ENCODE measurements around the gene SLC9A8.

SLC9A8 gene

GRCh38 chr20:49916146-49917002 lies 103.7 kb downstream of the SLC9A8 start:
- Histone ChIP-seq H3K9me3 (ENCODE audit: control insufficient read depth, insufficient read depth, low read depth, low read length) (no peaks in the 10 kb centered on the region), H3K36me3 (ENCODE audit: control insufficient read depth in 2 of 2, insufficient read depth in 1 of 2, low read length in 2 of 2) (peaks cover 0 to 4% of the 10 kb centered on the region in 2 experiments; a peak in 1 of 3 replicates), H3K27ac (ENCODE audit: extremely low read depth, low read depth, low read length) (peak overlapping the region; percentile 99; the same call in 1 of the 2 replicates), H3K4me3 (ENCODE audit: low read depth, low read length) (peak overlapping the region; percentile 99), H3K4me1 (ENCODE audit: control insufficient read depth, insufficient read depth, low read length) (no peaks in the 10 kb centered on the region)
- ChIA-PET CTCF (interaction anchor here (0.5 to 1.6 kb wide), 9 partner anchors 9 to 666 kb away, joined by 3 to 6 read pairs (median 5); no protein-coding TSS in a partner anchor), POLR2A (interaction anchor here (0.5 to 2.0 kb wide), 9 partner anchors 10 to 368 kb away, joined by 3 to 11 read pairs (median 3); partner anchors contain the start of gene RNF114)
- TF ChIP-seq ZNF664 (tag by site-specific recombination; IDR thresholded peaks at IDR 0.05) (no peak), SP3 (tag by site-specific recombination; IDR thresholded peaks at IDR 0.05) (no peak), PRDM10 (tag by site-specific recombination; IDR thresholded peaks at IDR 0.05) (0 out of 2 replicates have a peak, but pooled peaks have one; percentile 24), REST (tag by site-specific recombination; IDR thresholded peaks at IDR 0.05) (peak; percentile 29; the same call in 1 of the 2 replicates), OSR2 (tag by site-specific recombination; IDR thresholded peaks at IDR 0.05) (peak; percentile 38; the same call in 1 of the 2 replicates)
- TF ChIP-seq, protein P1, sequence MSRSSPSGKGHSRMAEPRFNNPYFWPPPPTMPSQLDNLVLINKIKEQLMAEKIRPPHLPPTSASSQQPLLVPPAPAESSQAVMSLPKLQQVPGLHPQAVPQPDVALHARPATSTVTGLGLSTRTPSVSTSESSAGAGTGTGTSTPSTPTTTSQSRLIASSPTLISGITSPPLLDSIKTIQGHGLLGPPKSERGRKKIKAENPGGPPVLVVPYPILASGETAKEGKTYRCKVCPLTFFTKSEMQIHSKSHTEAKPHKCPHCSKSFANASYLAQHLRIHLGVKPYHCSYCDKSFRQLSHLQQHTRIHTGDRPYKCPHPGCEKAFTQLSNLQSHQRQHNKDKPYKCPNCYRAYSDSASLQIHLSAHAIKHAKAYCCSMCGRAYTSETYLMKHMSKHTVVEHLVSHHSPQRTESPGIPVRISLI (tag by site-specific recombination; IDR thresholded peaks at IDR 0.05): peak; percentile 73

DNA sequence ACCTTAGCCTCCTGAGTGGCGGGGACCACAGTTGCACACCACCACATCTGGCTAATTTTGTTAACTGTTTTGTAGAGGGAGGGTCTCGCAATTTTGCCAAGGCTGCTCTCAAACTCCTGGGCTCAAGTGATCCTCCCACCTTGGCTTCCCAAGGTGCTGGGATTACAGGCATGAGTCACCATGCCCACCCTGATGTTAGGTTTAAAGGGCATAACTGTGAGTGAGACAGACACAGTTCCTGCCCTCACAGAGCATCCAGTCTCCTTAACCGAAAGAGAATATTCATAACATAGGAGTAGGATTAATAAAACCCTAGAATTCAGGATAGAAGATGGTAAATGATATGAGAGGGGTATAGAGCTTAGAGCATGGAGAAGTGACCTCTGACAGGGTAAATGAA lies 105.8 kb downstream of the SLC9A8 start:
- no peaks in the 10 kb centered on the region for H3K9me3 ChIP-seq (ENCODE audit: control insufficient read depth, insufficient read depth, low read depth, low read length)
- peaks cover 0 to 1% of the 10 kb centered on the region in 2 experiments; a peak in 1 of 3 replicates for H3K36me3 ChIP-seq (ENCODE audit: control insufficient read depth in 2 of 2, insufficient read depth in 1 of 2, low read length in 2 of 2)
- no peak overlapping the region for H3K4me3 ChIP-seq (ENCODE audit: low read depth, low read length)
- TF ChIP-seq YY1 (tag by site-specific recombination; IDR thresholded peaks at IDR 0.05) (no peak), ZSCAN30 (tag by site-specific recombination; IDR thresholded peaks at IDR 0.05) (no peak), ZNF202 (tag by site-specific recombination; IDR thresholded peaks at IDR 0.05; ENCODE audit: borderline replicate concordance) (no peak), ZFP3 (tag by site-specific recombination; IDR thresholded peaks at IDR 0.05; ENCODE audit: low read depth) (no peak), ZNF394 (tag by site-specific recombination; IDR thresholded peaks at IDR 0.05; ENCODE audit: borderline replicate concordance) (no peak), ZNF146 (tag by site-specific recombination; IDR thresholded peaks at IDR 0.05) (no peak), ZNF335 (tag by site-specific recombination; conservative IDR thresholded peaks at IDR 0.05) (no peak), ZBTB17 (tag by site-specific recombination; IDR thresholded peaks at IDR 0.05) (no peak), ZNF391 (tag by site-specific recombination; IDR thresholded peaks at IDR 0.05; ENCODE audit: borderline replicate concordance, low read depth) (no peak), BCL11B (tag by site-specific recombination; IDR thresholded peaks at IDR 0.05; ENCODE audit: low read depth) (no peak), ZFP37 (tag by site-specific recombination; IDR thresholded peaks at IDR 0.05) (no peak), GLIS1 (tag by site-specific recombination; IDR thresholded peaks at IDR 0.05) (no peak), ZNF549 (tag by site-specific recombination; IDR thresholded peaks at IDR 0.05) (no peak)
- TF ChIP-seq, protein P2, sequence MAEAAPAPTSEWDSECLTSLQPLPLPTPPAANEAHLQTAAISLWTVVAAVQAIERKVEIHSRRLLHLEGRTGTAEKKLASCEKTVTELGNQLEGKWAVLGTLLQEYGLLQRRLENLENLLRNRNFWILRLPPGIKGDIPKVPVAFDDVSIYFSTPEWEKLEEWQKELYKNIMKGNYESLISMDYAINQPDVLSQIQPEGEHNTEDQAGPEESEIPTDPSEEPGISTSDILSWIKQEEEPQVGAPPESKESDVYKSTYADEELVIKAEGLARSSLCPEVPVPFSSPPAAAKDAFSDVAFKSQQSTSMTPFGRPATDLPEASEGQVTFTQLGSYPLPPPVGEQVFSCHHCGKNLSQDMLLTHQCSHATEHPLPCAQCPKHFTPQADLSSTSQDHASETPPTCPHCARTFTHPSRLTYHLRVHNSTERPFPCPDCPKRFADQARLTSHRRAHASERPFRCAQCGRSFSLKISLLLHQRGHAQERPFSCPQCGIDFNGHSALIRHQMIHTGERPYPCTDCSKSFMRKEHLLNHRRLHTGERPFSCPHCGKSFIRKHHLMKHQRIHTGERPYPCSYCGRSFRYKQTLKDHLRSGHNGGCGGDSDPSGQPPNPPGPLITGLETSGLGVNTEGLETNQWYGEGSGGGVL (tag by site-specific recombination; IDR thresholded peaks at IDR 0.05): no peak
- TF ChIP-seq, protein P3, sequence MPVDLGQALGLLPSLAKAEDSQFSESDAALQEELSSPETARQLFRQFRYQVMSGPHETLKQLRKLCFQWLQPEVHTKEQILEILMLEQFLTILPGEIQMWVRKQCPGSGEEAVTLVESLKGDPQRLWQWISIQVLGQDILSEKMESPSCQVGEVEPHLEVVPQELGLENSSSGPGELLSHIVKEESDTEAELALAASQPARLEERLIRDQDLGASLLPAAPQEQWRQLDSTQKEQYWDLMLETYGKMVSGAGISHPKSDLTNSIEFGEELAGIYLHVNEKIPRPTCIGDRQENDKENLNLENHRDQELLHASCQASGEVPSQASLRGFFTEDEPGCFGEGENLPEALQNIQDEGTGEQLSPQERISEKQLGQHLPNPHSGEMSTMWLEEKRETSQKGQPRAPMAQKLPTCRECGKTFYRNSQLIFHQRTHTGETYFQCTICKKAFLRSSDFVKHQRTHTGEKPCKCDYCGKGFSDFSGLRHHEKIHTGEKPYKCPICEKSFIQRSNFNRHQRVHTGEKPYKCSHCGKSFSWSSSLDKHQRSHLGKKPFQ (tag by site-specific recombination; IDR thresholded peaks at IDR 0.05): no peak
- no peaks in the 10 kb centered on the region for H3K4me1 ChIP-seq (ENCODE audit: control insufficient read depth, insufficient read depth, low read length)
- ChIA-PET CTCF (no interaction called here), POLR2A (no interaction called here)
- H3K27ac ChIP-seq (ENCODE audit: extremely low read depth, low read depth, low read length): no peak overlapping the region

All from HEK293 (cell line).